Tibial artery (tissue), 4 donors: Measurements from ENCODE around the gene FSD2.
"Not testable (repeated sequence)": the region's sequence is repeated elsewhere in the genome, so short reads cannot be mapped to it uniquely, and the experiment has no call there.

Experiments
- DNase-seq, 2 donors: peaks; one replicate each; pipeline ENCODE4 v3.0.0-alpha.2; 2019
- H3K27ac ChIP-seq, 2 donors: fragments of 200-600 bp; sonication (generic) in 1 of 2; 1 replicate in 1 of 2; 2 replicates in 1 of 2; pipeline ENCODE4 v1.5.1; 2018 to 2019; ENCODE audit warnings: mild to moderate bottlenecking in 1 of 2
- H3K27me3 ChIP-seq, 2 donors: fragments of 200-600 bp; sonication (generic) in 1 of 2; one replicate each; pipeline versions ENCODE4 v1.5.1 to v1.6.0; 2016 to 2019
- H3K36me3 ChIP-seq, 3 donors: fragments of 200-600 bp; sonication (generic) in 2 of 3; one replicate each; pipeline ENCODE4 v1.5.1; 2016 to 2019; ENCODE audit warnings: mild to moderate bottlenecking in 2 of 3
- H3K4me1 ChIP-seq, 4 donors: fragments of 200-600 bp; sonication (generic) in 2 of 4; 1 replicate in 3 of 4; 2 replicates in 1 of 4; pipeline ENCODE4 v1.5.1; 2016 to 2019
- H3K4me3 ChIP-seq, 2 donors: fragments of 200-600 bp; sonication (generic) in 1 of 2; 1 replicate in 1 of 2; 2 replicates in 1 of 2; pipeline ENCODE4 v1.5.1; 2018 to 2019; ENCODE audit warnings: mild to moderate bottlenecking in 2 of 2
- H3K9me3 ChIP-seq, 3 donors: fragments of 200-600 bp; sonication (generic) in 1 of 3; one replicate each; pipeline ENCODE4 v1.5.1; 2016 to 2019
- CTCF ChIP-seq, 2 experiments: fragments of 200-600 bp in 1 of 2; fragments of 450-650 bp in 1 of 2; IDR thresholded peaks; one replicate each; pipeline ENCODE4 v1.5.1; 2017 to 2019; ENCODE audit warnings: antibody characterized with exemption in 2 of 2, mild to moderate bottlenecking in 1 of 2, moderate library complexity in 1 of 2
- intact Hi-C: fragments of 100-400 bp; cut with DNase I; formaldehyde crosslinking; loops from one replicate; pipeline ENCODE4 v1.15.0; 2023; ENCODE audit warnings: low total_unique reads

The FSD2 gene

GRCh38 chr15:82709081-82709420 is 96.8 kb downstream of the FSD2 start:
- DNase-seq: no peak
- no peaks in the 10 kb centered on the region for H3K9me3 ChIP-seq
- peak overlapping the region; percentile 56 to 69 for H3K4me3 ChIP-seq
- H3K27me3 ChIP-seq: peaks cover 0 to 25% of the 10 kb centered on the region in 2 donors
- TF ChIP-seq CTCF (IDR thresholded peaks at IDR 0.05): no peak
- intact Hi-C loops: no loop called here
- no peak overlapping the region for H3K27ac ChIP-seq
- H3K36me3 ChIP-seq: no peaks in the 10 kb centered on the region
- H3K4me1 ChIP-seq: peaks cover 0 to 17% (median 12%) of the 10 kb centered on the region in 4 donors

- intact Hi-C loops, DNase-seq, H3K36me3 ChIP-seq, H3K9me3 ChIP-seq, H3K27ac ChIP-seq, H3K4me3 ChIP-seq, H3K27me3 ChIP-seq: not testable (repeated sequence)
- H3K4me1 ChIP-seq: peaks cover 0 to 17% (median 12%) of the 10 kb centered on the region in 4 donors
Measured at GRCh38 chr15:82705856-82706255, 100.0 kb downstream of the FSD2 start.
